GM21423 (cell line): Measurements from ENCODE around the gene HRH1.

Experiments used
- ATAC-seq: cut with Tn5 transposase; IDR thresholded peaks from one replicate; pipeline ENCODE4 v1.9.1; 2021; ENCODE audit warnings: mild to moderate bottlenecking, moderate library complexity; ENCODE audit not compliant: unreplicated experiment

Gene HRH1

GRCh38 chr3:11272906-11273574 lies 118.7 kb downstream of the HRH1 start:
- ATAC-seq = no peak

DNA sequence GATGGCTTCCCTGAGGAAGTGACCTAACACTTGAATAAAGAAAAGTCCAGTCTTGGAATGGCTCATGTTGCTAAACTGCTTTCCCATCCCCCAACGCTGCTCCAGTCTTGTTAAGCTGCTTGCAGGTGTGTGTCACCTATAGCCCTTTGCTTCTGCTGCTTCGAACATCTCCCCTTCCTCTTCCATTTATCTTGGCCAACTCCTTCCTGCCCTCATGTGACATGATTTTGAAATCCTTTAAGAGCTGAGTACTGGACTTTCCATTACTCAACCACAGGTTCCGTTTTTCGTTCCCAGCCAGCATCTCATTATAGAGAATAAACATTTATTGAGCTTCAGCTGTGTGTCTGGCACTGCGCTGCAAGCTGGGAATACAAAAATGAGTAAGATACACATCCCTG lies 119.6 kb downstream of the HRH1 start:
- no peak for ATAC-seq

DNA sequence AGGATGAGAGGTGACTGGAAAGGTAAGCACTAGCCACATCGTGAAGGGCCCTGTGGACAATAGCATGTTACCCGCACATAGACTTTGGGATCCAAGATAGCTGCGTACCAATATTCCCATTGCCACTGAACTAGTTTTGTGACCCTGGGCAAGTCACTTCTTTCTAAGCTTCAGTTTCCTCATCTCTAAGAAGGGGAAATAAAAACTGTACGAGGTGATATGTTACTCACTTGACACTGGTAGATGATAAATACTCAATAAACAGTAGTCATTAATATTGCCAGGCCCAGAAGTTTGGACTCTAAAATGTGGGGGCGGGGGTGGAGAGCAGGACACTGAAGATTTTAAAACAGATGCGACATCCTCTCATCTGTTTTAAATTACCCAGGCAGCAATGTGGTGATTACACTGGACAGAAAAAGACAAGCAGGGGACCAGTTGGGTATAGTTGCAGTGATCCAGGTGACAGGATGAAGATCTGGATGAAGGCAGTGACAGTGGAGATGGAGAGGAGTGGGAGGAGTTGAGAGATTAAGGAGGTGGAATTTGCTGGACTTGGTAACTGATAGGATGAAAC lies 120.4 kb downstream of the HRH1 start:
- no peak for ATAC-seq

GRCh38 chr3:11275926-11276325 lies 121.6 kb downstream of the HRH1 start:
- ATAC-seq = no peak

GRCh38 chr3:11276901-11277300 lies 122.6 kb downstream of the HRH1 start:
- ATAC-seq = no peak

DNA sequence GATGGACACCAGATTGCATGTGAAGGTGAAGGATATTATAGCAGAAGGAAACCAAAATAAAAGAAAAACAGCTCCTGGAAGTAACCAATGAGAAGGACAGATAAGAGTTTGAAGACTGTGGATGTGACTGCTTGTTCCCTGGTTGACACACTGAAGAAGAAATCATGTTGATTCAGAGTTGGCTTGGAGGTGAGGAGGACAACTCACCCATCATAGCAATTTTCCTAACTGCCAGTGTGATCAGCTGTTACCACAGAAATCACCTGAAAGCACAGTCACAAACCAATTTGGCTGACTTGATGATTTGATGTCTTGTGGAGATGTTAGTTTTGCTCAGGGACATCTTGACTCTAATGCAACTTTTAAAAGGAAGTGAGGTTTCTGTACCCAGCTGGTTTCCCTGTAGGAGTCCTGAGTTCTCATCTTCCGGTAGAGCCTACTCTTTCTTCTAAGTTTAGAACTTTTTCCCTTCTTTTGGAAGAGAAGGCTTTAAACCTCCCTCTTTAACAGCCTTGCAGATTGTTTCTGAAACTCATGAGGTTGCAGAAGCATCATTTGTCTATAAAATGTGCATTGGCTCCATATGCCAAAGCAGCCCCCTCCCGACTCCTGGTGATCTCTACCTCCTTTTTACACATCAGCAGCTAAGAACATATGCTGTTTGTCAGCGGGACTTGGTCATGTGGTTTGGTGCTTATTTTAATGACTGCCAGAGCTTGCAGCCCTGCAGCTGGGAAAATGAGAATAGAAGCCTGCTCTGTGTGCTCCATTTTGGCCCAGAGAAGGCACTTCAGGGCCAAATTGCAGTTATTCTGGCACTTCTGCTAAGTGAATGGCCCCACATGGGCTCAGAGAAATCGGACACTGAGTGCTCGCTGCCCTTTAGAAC lies 128.2 kb downstream of the HRH1 start:
- ATAC-seq = no peak

GRCh38 chr3:11283139-11283475 lies 128.8 kb downstream of the HRH1 start:
- no peak for ATAC-seq

DNA sequence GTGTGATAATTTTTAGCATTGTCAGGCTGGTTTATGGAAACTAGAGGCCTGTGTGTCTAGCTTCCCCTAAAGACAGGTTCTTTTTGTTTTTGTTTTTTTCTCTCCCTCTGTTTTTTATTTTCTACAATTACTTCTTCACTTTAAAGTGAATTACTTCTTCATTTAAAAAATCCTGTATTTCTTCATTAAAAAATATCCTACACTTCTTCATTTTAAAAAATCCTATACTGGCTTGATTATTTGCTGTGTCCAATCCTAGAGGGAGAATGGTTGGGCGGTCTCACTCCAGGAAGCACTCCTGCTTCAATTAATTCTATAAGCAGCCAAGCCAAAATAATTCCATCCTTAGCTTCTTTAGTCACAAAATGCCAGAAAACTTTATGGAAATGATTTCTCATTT lies 129.7 kb downstream of the HRH1 start:
- no peak for ATAC-seq

DNA sequence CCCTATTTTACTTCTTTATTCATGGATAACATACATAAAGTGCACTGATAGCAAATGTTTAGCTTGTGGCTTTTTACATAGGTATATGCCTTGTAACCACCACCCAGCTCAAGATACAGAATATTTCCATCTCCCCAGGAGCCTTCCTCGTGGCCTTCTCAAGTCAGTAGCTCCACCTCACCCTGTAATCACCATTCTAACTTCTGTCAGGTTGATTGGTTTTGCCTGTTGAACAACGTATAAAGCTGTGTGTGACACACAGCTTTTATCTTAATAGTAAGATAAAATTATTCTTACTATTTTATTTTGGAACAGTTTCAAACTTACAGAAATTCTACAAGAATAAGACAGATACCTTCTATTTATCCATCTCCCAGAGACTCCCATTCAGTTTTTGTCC lies 131.2 kb downstream of the HRH1 start:
- ATAC-seq = no peak

GRCh38 chr3:11287404-11287803 lies 133.1 kb downstream of the HRH1 start:
- ATAC-seq = no peak

DNA sequence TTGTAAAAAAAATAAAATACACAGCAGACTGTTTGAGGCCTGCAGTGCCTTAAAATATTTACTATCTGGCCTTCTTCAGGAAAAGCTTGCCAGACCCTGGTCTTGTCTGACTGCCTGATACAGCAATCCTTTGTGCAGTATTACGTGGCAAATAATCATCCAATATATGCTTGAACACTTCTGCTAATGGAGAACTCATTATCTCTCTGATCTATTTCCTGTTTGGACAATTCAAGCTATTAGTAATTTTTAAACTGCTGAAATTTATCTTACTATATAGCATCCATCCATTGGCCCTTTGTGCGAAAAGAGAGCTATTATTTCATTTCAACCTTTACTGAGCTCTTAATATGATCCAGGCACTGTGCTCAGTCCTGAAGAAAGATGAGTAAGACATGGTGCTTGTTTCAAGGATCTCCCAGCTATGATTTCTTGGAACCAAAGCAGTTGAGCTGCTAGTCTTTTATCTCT lies 133.8 kb downstream of the HRH1 start:
- ATAC-seq = no peak

DNA sequence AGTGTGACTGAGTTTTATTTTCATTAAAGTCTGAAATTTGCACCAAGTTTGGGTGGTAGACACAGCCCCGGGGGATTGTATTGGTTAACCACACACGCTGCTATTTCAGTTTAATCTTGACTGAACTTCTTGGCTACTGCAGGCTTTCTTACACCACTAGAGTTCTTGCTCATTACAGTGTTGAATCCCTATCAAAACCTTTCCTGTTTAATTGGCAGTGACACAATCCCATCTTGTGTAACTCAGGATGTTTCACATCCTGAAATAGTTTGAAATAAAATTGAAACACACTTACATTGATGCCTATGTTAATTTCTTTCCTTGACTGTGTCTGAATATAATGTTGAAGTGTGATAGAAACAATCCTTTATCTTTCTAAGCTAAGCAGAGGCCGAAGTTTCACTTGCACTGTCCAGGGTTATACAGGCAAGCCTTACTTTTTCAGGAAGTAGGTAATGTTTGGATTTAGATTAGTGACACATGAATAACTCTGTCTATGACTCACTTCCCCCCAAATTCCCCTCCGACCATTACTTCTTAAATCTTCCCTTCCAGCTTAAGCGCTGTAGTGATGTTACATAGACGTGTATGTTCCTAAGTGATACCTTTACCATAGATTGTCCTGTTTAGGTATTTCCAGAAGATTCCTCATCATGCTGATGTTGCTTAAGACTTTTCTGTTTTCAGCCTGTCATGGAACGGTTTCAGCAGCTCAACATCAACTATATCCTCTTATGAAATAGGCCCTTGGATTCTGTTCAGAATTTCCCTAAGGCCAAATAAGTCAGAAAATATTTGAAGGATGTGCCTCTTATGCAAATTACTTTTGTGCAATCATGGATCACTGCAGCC lies 134.7 kb downstream of the HRH1 start:
- ATAC-seq = peak; percentile 67

DNA sequence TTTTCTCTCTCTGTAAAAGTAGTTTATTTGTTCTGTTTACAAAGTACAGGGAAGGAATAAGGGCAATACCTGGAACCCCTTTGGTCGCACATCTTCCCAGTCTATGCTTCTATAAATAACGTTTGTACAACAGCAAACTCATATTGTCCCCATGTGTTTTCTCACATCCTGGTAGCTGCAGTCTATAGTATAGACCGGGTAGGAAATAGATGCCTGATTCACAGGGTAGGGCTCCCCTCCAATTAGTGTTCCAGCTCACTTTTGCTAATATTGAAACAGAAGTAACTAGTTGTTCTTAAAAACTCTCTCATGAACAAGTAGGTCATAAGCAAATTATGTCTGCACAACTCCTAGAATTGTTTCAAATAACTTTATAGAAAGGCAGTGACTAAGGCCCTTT lies 135.6 kb downstream of the HRH1 start:
- no peak for ATAC-seq

GRCh38 chr3:11290743-11291680 lies 136.7 kb downstream of the HRH1 start:
- ATAC-seq = peak; percentile 42

DNA sequence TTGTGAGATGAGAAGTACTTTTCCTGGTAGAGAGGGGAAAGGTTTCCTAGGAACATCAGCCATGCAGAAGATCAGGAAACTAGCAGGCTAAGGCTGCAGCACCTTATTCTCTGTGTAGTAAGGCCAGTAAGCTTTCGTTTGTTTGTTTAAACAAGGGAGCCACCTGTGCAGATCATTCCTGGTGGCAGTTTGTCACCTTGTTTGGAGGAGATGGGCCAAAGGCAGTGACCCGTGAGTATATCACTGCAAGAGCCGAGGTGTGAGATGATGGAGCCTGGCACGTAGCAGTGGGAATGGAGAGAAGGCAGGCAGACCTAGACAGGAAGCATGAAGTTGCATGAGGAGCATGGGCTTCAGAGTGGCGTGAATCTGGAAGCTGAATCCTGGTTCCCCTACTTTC lies 137.5 kb downstream of the HRH1 start:
- ATAC-seq = no peak

DNA sequence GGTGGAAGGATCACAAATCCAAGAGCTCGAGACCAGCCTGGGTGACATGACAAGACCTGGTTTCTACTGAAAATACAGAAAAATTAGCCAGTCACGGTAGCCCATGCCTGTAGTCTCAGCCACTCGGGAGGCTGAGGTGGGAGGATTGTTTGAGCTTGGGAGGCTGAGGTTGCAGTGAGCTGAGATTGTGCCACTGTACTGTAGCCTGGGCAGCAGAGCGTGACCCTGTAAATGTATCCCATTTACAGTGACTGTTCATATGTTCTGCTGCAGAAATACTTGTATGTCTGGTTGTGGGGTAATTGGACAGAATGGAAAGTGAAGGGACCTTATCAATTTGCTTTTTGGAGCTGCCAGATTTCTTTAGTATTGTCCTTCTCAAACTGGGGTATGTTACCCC lies 142.8 kb downstream of the HRH1 start:
- ATAC-seq = no peak

GRCh38 chr3:11300970-11301369 lies 146.7 kb downstream of the HRH1 start:
- ATAC-seq = peak; percentile 91

DNA sequence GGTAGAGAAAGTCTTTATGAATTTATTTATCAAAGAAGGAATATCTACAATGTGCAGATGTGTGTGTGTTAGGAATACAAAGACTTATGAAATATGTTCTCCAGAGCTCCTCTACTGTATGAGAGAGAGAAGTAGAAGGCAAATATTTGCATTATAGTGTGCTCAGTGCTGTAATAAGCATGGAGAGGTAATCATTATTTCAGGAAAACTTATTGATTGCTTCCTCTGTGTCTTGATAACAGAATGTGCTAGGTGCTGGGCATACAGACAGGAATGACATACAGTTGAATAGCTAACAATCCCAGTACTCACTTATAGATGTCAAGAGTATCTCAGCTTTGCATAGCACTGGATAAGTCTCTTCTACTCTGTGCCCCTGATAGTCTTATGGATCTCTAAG lies 148.2 kb downstream of the HRH1 start:
- no peak for ATAC-seq

- no peak for ATAC-seq
These were observed 149.9 kb downstream of the HRH1 start for GRCh38 chr3:11304175-11304574.

GRCh38 chr3:11305509-11305908 lies 151.2 kb downstream of the HRH1 start:
- ATAC-seq = no peak
